ENCODE results near the gene KRT4.
"Not testable (repeated sequence)": the region's sequence is repeated elsewhere in the genome, so short reads cannot be mapped to it uniquely, and the experiment has no call there.

DNA sequence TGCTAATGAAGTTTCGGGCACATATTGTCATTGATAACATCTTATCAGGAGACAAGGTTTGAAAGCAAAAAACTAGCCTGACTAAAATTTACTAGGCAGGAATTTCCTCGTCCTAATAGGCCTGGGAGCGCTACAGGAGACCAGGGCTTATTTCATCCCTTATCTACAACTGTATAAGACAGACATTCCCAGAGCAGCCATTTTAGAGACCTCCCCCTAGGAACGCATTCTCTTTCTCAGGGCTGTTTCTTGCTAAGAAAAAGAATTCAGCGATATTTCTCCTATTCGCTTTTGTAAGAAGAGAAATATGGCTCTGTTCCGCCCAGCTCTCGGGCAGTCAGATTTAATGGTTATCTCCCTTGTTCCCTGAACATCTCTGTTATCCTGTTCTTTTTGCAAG lies 52.7 kb downstream of the KRT4 start:
- TF ChIP-seq POLR2A, CTCF, POLR2AphosphoS5, EP300 (IDR thresholded peaks at IDR 0.05): not testable (repeated sequence)
